HepG2 (cell line): ENCODE results near the gene LBR. TPM values are rescaled to one million over a fixed set of nuclear protein-coding genes. Genes with fewer than 3 reads are reported as not detected.
A peak's percentile ranks its signal among the peaks of the same experiment; 100 is the strongest.

Experiments
- ATAC-seq: fragments of 200-7000 bp; cut with Tn5 transposase; 3 replicates; pipeline ENCODE4 v1.9.1; 2020; ENCODE audit warnings: mild to moderate bottlenecking, moderate library complexity
- BruUV-seq: library from RNA; stranded (reverse); fragments of 400-500 nt; replicated peaks from 2 replicates; lab custom pipeline; 2021; lab: Mats Ljungman, UMichigan
- CTCF ChIA-PET: fragments of 300-600 bp; formaldehyde crosslinking; extraction: SDS; loops from one replicate; lab custom pipeline; 2021; ENCODE audit warnings: low total read pairs, inconsistent platforms, low intra/inter-chr PET ratio; lab: Yijun Ruan, JAX
- POLR2A ChIA-PET: fragments of 350-600 bp; sonication (Branson Sonifier 250); formaldehyde crosslinking; loops from one replicate; lab custom pipeline; 2020; ENCODE audit warnings: antibody characterized with exemption, inconsistent platforms; lab: Yijun Ruan, JAX
- DNase-seq: peaks from one replicate; pipeline ENCODE4 v3.0.0-alpha.2; 2015; ENCODE audit warnings: low spot score
- FAIRE-seq: peaks from 3 replicates; lab custom pipeline; 2011; peaks lifted over from hg19 to GRCh38; lab: Jason Lieb, UNC
- H2AFZ ChIP-seq: one replicate; pipeline ENCODE4 v1.6.1; 2011; ENCODE audit warnings: low read length, inconsistent platforms
- H3K27ac ChIP-seq: fragments of 300-600 bp; 3 replicates; pipeline ENCODE4 v1.8.0; 2011; ENCODE audit warnings: mixed run types, mild to moderate bottlenecking, mixed read lengths, low read length, inconsistent platforms; ENCODE audit not compliant: insufficient read depth; ENCODE audit errors: extremely low read length
- H3K27me3 ChIP-seq, 2 experiments: fragments of 200-600 bp in 1 of 2; 2 replicates in 1 of 2; 3 replicates in 1 of 2; pipeline versions ENCODE4 v1.6.0 to v1.8.0; 2011; ENCODE audit warnings: low read length in 2 of 2, mild to moderate bottlenecking in 2 of 2, moderate library complexity in 2 of 2, inconsistent platforms in 1 of 2; ENCODE audit not compliant: insufficient read depth in 2 of 2, control insufficient read depth in 1 of 2
- H3K36me3 ChIP-seq, 2 experiments: fragments of 200-600 bp in 1 of 2; replicated peaks in 1 of 2; 2 replicates in 1 of 2; 3 replicates in 1 of 2; pipeline versions ENCODE4 v1.5.1 to v1.8.0; 2011; ENCODE audit warnings: low read length in 2 of 2, inconsistent platforms in 1 of 2; ENCODE audit not compliant: insufficient read depth in 2 of 2, control insufficient read depth in 1 of 2
- H3K4me1 ChIP-seq: 2 replicates; pipeline ENCODE4 v1.5.1; 2012; ENCODE audit warnings: low read length, inconsistent platforms; ENCODE audit not compliant: insufficient read depth
- H3K4me2 ChIP-seq: 2 replicates; pipeline ENCODE4 v1.6.0; 2011; ENCODE audit warnings: low read depth, low read length, inconsistent platforms
- H3K4me3 ChIP-seq, 3 experiments: fragments of 200-600 bp in 1 of 3; sonication (generic), shearing (Covaris generic) in 1 of 3; replicated peaks in 1 of 3; 2 replicates each; pipeline ENCODE4 v1.5.1; 2011 to 2016; ENCODE audit warnings: low read length in 3 of 3, inconsistent platforms in 2 of 3, low read depth in 2 of 3, mild to moderate bottlenecking in 2 of 3, control low read depth in 1 of 3, mixed read lengths in 1 of 3; ENCODE audit not compliant: insufficient read depth in 1 of 3
- H3K79me2 ChIP-seq: one replicate; pipeline ENCODE4 v1.6.1; 2011; ENCODE audit warnings: low read length, inconsistent platforms; ENCODE audit not compliant: insufficient read depth
- H3K9ac ChIP-seq: 2 replicates; pipeline ENCODE4 v1.6.0; 2011; ENCODE audit warnings: mild to moderate bottlenecking, low read depth, low read length, inconsistent platforms; ENCODE audit not compliant: insufficient read depth
- H3K9me3 ChIP-seq: 2 replicates; pipeline ENCODE4 v1.5.1; 2012; ENCODE audit warnings: mild to moderate bottlenecking, low read length
- H4K20me1 ChIP-seq: 2 replicates; pipeline ENCODE4 v1.6.0; 2011; ENCODE audit warnings: inconsistent platforms, mild to moderate bottlenecking, low read length, moderate library complexity; ENCODE audit not compliant: insufficient read depth
- ELF3 ChIP-seq: IDR thresholded peaks from 2 replicates; pipeline ENCODE4 v1.6.1; 2016; ENCODE audit warnings: missing genetic modification reagents, missing compliant biosample characterization
- GTF2F1 ChIP-seq: fragments of 150-350 bp; IDR thresholded peaks from 2 replicates; pipeline ENCODE4 v1.6.1; 2014; ENCODE audit warnings: low read length
- HNRNPLL ChIP-seq: fragments of 200-400 bp; formaldehyde crosslinking; IDR thresholded peaks from 2 replicates; pipeline ENCODE4 v1.6.1; 2017; ENCODE audit warnings: mild to moderate bottlenecking, low read depth, low read length; ENCODE audit not compliant: poor library complexity, severe bottlenecking
- PPARG ChIP-seq: conservative IDR thresholded peaks from 2 replicates; pipeline ENCODE4 v1.6.1; 2016; ENCODE audit warnings: missing biosample characterization, missing genetic modification reagents
- TP53 ChIP-seq: sonication (generic); formaldehyde crosslinking; conservative IDR thresholded peaks from 2 replicates; pipeline ENCODE4 v1.4.0; 2020; ENCODE audit warnings: missing genetic modification reagents
- ZEB1 ChIP-seq: IDR thresholded peaks from 2 replicates; pipeline ENCODE4 v1.6.1; 2012; ENCODE audit warnings: mild to moderate bottlenecking, low read depth, inconsistent platforms; ENCODE audit not compliant: insufficient replicate concordance
- ZNF143 ChIP-seq: sonication (generic); formaldehyde crosslinking; IDR thresholded peaks from 2 replicates; pipeline ENCODE4 v1.4.0; 2020; ENCODE audit warnings: missing genetic modification reagents
- ZNF614 ChIP-seq: IDR thresholded peaks from 2 replicates; pipeline ENCODE4 v1.6.1; 2018; ENCODE audit warnings: missing biosample characterization, missing genetic modification reagents, inconsistent platforms, borderline replicate concordance
- WGBS: methylation state at CpG from one replicate; pipeline ENCODE4 v1.1.6; 2017; ENCODE audit warnings: low lambda C conversion rate; 5-methylcytosine and 5-hydroxymethylcytosine counted together
- in situ Hi-C: cut with HindIII; loops from 2 replicates; pipeline ENCODE4 v1.10.0; 2017; ENCODE audit warnings: low pct_unique_long_range_greater_than_20kb; ENCODE audit not compliant: extremely low pct_ligation_motif_present
- intact Hi-C: fragments of 100-400 bp; cut with micrococcal nuclease; formaldehyde crosslinking; loops from one replicate; pipeline ENCODE4 v1.10.0; 2022; ENCODE audit not compliant: unreplicated experiment
- polyA plus RNA-seq, 8 experiments: library from polyadenylated mRNA; depleted of rRNA in 3 of 8; stranded (reverse) in 7 of 8; unstranded in 1 of 8; fragments of >200 nt; fragmentation: Illumina TruSeq in 4 of 8; extraction: Trizol in 4 of 8; gene quantifications; 2 replicates each; pipeline versions ENCODE4 v1.2.1 to v1.2.3, GENCODE V29; 2011 to 2016; ENCODE audit warnings: low read depth in 4 of 8, missing spikeins in 1 of 8, mixed read lengths in 1 of 8; ENCODE audit not compliant: insufficient read depth in 1 of 8
- total RNA-seq, 5 experiments: library from RNA; depleted of rRNA; stranded (reverse); fragments of >200 nt; fragmentation: Illumina TruSeq; extraction: Trizol; gene quantifications; 2 replicates each; pipeline ENCODE4 v1.2.3, GENCODE V29; 2016; ENCODE audit warnings: low read depth in 1 of 5
- TF ChIP-seq, protein P1 (sequence below): sonication (generic); IDR thresholded peaks from 2 replicates; pipeline ENCODE4 v1.6.1; 2016; ENCODE audit warnings: low read depth, borderline replicate concordance
- TF ChIP-seq, protein P2 (sequence below), 2 experiments: sonication (generic) in 1 of 2; formaldehyde crosslinking in 1 of 2; IDR thresholded peaks; 2 replicates each; pipeline versions ENCODE4 v1.5.1 to v1.6.1; 2011 to 2020; ENCODE audit warnings: borderline replicate concordance in 1 of 2, low read depth in 1 of 2, low read length in 1 of 2, mild to moderate bottlenecking in 1 of 2, missing genetic modification reagents in 1 of 2, moderate library complexity in 1 of 2

The LBR gene
- total and polyA plus RNA-seq, 2 of the 13 experiments (the other 11 are each of a cell fraction or from before 2014, with no cell fraction given): 38.9 to 76.7 TPM

DNA sequence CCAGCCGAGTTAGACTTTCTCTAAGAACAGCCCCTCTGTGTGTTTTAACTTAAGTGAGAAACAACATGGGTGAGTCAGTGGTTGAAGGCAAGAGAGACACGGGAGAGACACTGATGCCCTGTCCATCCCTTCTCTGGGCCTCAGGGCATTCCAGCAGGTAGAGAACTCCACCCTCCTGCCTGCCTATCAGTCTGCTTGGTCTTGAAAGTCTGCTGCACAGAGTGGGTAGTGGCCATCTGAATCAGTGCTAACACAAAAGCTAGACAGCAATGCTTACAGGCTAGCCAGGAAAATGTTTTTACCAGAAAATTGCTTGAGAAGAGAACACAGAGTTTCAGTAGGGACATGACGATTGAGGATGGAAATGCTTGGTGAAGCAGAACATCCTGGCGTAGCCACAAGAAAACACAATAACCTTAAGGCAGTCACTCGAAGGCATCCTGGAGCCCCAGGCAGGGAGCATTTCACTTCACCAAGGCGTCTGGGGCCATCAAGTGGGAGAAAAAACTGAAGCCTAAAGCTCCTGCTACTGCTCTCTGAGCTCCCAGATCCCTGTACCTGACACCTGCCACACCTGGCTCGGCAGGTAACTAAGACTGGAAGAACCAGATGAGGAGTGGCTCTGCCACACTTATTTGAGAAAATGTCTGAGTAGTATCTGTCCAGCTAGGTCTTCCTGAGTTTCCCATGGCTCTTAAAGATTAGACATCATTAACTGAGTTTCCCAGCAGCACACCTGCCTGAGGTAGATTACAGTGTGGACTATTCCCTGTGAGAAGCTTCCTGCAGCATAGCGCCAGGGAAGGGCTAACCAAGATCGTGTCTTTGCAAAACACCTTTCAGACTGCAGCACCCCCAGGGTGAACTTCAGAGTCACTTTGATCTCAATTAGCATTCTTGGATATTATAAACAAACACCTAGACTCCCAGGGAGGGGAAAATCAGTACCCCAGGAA is 18.1 kb upstream of the LBR start:
- Histone ChIP-seq H3K9me3 (no peaks in the 10 kb centered on the region), H2AFZ (peak overlapping the region; percentile 34), H3K27me3 (no peaks in the 10 kb centered on the region; a peak in 1 of 5 replicates), H3K4me1 (peaks cover 99% of the 10 kb centered on the region), H4K20me1 (no peaks in the 10 kb centered on the region), H3K4me3 (peak overlapping the region in 1 of 3 experiments; percentile 20; a peak in 1 of 6 replicates), H3K79me2 (no peaks in the 10 kb centered on the region), H3K4me2 (peak overlapping the region; percentile 66), H3K9ac (0 out of 2 replicates have a peak overlapping the region, but pooled peaks have one; percentile 14), H3K36me3 (no peaks in the 10 kb centered on the region), H3K27ac (no peak overlapping the region)
- FAIRE-seq (no peak), ATAC-seq (no peak), DNase-seq (no peak)
- 64% methylated on average over 8 of the region's 9 CpGs for WGBS
- POLR2A ChIA-PET: interaction anchor here (1.1 to 2.5 kb wide), 7 partner anchors 8 to 617 kb away, joined by 3 to 14 read pairs (median 5); partner anchors contain the start of genes H3-3A, PYCR2 and SRP9
- in situ Hi-C loops: no loop called here
- intact Hi-C loops: no loop called here
- no TSS peak for BruUV-seq
- TF ChIP-seq, protein P1, sequence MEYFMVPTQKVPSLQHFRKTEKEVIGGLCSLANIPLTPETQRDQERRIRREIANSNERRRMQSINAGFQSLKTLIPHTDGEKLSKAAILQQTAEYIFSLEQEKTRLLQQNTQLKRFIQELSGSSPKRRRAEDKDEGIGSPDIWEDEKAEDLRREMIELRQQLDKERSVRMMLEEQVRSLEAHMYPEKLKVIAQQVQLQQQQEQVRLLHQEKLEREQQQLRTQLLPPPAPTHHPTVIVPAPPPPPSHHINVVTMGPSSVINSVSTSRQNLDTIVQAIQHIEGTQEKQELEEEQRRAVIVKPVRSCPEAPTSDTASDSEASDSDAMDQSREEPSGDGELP: no peak
- no peak for TF ChIP-seq ELF3
- no peak for TF ChIP-seq HNRNPLL
- TF ChIP-seq PPARG (CRISPR knock-in tag): no peak
- no peak for TF ChIP-seq TP53 (CRISPR knock-in tag)
- TF ChIP-seq ZNF143 (CRISPR knock-in tag): 0 out of 2 replicates have a peak, but pooled peaks have one; percentile 15
- no peak for TF ChIP-seq ZNF614 (CRISPR knock-in tag)
- TF ChIP-seq, protein P2, sequence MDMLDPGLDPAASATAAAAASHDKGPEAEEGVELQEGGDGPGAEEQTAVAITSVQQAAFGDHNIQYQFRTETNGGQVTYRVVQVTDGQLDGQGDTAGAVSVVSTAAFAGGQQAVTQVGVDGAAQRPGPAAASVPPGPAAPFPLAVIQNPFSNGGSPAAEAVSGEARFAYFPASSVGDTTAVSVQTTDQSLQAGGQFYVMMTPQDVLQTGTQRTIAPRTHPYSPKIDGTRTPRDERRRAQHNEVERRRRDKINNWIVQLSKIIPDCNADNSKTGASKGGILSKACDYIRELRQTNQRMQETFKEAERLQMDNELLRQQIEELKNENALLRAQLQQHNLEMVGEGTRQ (IDR thresholded peaks at IDR 0.05; ENCODE audit: low read depth, low read length): no peak
- TF ChIP-seq, protein P2 (CRISPR knock-in tag; IDR thresholded peaks at IDR 0.05; ENCODE audit: borderline replicate concordance): no peak
- no peak for TF ChIP-seq GTF2F1
- TF ChIP-seq ZEB1: peak; percentile 57
- CTCF ChIA-PET: no interaction called here
